Measurements from ENCODE around the gene NDUFA8. TPM values are rescaled to one million over a fixed set of nuclear protein-coding genes. Genes with fewer than 3 reads are reported as not detected.

The NDUFA8 gene
- total and polyA plus RNA-seq, 10 of the 15 experiments (the other 5 are each of a cell fraction or from before 2014, with no cell fraction given) = 44.9 to 159 (median 90.8) TPM

DNA sequence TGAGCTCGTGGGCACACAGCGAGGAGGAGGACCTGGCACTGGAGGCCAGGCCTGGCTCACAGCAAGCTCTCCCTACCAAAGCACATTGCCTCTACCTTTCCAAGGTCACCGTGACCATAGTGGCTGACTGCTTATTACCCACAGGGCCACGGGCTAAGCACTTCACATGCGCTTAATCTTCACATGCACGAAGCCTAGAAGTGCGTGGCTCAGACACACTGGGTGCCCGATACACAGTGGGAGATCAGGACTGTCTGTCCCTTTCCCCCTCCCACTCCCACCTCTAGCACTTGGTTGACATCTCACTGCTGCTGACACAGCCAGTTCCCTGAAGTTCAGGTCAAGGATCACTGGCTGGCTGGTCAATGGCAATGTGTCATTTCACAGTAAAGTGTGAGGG is 45.6 kb upstream of the NDUFA8 start (continued):
- TF ChIP-seq, protein P1, sequence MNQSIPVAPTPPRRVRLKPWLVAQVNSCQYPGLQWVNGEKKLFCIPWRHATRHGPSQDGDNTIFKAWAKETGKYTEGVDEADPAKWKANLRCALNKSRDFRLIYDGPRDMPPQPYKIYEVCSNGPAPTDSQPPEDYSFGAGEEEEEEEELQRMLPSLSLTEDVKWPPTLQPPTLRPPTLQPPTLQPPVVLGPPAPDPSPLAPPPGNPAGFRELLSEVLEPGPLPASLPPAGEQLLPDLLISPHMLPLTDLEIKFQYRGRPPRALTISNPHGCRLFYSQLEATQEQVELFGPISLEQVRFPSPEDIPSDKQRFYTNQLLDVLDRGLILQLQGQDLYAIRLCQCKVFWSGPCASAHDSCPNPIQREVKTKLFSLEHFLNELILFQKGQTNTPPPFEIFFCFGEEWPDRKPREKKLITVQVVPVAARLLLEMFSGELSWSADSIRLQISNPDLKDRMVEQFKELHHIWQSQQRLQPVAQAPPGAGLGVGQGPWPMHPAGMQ (IDR thresholded peaks at IDR 0.05; ENCODE audit: borderline replicate concordance) = no peak
- TF ChIP-seq NFIC (IDR thresholded peaks at IDR 0.05; ENCODE audit: low read depth, low read length) = no peak
- TF ChIP-seq FOXM1 (IDR thresholded peaks at IDR 0.05; ENCODE audit: low read depth, low read length) = no peak
- TF ChIP-seq IRF4 (IDR thresholded peaks at IDR 0.05; ENCODE audit: low read depth, low read length) = no peak
- no peak for TF ChIP-seq EP300 (IDR thresholded peaks at IDR 0.05; ENCODE audit: borderline replicate concordance in 1 of 2, control insufficient read depth in 1 of 2, low read depth in 2 of 2, low read length in 2 of 2)

DNA sequence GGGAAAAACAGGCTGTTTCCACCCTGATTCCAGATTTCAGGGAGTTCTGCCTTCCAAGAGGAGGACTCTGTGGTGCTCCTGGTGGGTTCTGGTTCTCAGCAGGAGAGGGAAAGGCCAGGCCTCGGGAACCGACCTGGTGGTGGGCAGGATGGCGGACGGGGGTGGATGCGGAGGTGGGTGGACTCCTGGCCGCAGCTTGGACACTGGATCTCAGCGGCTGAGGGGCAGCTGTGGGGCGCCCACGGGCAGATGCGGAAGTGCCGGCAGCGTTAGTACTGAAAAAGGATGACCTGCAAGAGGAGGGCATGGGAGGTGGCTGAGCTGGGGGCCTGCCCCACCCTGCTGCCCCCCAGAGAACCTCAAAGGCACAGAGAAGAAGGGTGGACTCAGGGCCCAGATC is 44.9 kb upstream of the NDUFA8 start:
- Histone ChIP-seq H3K4me2 (ENCODE audit: control insufficient read depth, insufficient read depth) (no peak overlapping the region), H3K9ac (ENCODE audit: control insufficient read depth, insufficient read depth, low read length) (no peak overlapping the region), H3K4me1 (ENCODE audit: control insufficient read depth, insufficient read depth, low read length) (no peaks in the 10 kb centered on the region), H3K36me3 (ENCODE audit: control insufficient read depth in 2 of 2, insufficient read depth in 2 of 2, low read length in 1 of 2) (no peaks in the 10 kb centered on the region), H3K27me3 (replicated peaks in 1 of 2; ENCODE audit: control insufficient read depth in 2 of 2, insufficient read depth in 2 of 2, low read length in 1 of 2) (no peaks in the 10 kb centered on the region; a peak in 1 of 4 replicates), H3K79me2 (ENCODE audit: control insufficient read depth, insufficient read depth, low read length) (no peaks in the 10 kb centered on the region), H3K4me3 (no peak overlapping the region), H3K27ac (ENCODE audit: control insufficient read depth, insufficient read depth) (no peak overlapping the region), H4K20me1 (ENCODE audit: control insufficient read depth, insufficient read depth) (no peaks in the 10 kb centered on the region), H3K9me3 (replicated peaks; ENCODE audit: control insufficient read depth, insufficient read depth, low read length) (no peaks in the 10 kb centered on the region), H2AFZ (ENCODE audit: control insufficient read depth, low read depth, low read length) (no peak overlapping the region)
- intact Hi-C loops (cut with micrococcal nuclease; ENCODE audit: unreplicated experiment) = no loop called here
- 34% methylated on average over 12 of the region's 12 CpGs for WGBS (ENCODE audit: insufficient coverage, insufficient replicate concordance, low lambda C conversion rate, missing lambda C conversion rate)
- SMC1A ChIA-PET (ENCODE audit: uncharacterized antibody, unreplicated experiment) = no interaction called here
- POLR2A ChIA-PET = no interaction called here
- BruUV-seq (replicated peaks) = no TSS peak
- ATAC-seq = no peak
- FAIRE-seq = no peak
- RAD21 ChIA-PET (ENCODE audit: unreplicated experiment) = no interaction called here
- in situ Hi-C loops (cut with MboI) = no loop called here
- TF ChIP-seq FOXK2 (IDR thresholded peaks at IDR 0.05) = no peak
- TF ChIP-seq YY1 (IDR thresholded peaks at IDR 0.05; ENCODE audit: low read depth, low read length) = no peak
- no peak for TF ChIP-seq MTA2 (IDR thresholded peaks at IDR 0.05; ENCODE audit: low read depth)
- TF ChIP-seq, protein P2, sequence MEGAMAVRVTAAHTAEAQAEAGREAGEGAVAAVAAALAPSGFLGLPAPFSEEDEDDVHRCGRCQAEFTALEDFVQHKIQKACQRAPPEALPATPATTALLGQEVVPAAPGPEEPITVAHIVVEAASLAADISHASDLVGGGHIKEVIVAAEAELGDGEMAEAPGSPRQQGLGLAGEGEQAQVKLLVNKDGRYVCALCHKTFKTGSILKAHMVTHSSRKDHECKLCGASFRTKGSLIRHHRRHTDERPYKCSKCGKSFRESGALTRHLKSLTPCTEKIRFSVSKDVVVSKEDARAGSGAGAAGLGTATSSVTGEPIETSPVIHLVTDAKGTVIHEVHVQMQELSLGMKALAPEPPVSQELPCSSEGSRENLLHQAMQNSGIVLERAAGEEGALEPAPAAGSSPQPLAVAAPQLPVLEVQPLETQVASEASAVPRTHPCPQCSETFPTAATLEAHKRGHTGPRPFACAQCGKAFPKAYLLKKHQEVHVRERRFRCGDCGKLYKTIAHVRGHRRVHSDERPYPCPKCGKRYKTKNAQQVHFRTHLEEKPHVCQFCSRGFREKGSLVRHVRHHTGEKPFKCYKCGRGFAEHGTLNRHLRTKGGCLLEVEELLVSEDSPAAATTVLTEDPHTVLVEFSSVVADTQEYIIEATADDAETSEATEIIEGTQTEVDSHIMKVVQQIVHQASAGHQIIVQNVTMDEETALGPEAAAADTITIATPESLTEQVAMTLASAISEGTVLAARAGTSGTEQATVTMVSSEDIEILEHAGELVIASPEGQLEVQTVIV (IDR thresholded peaks at IDR 0.05; ENCODE audit: borderline replicate concordance, partially characterized antibody) = no peak
- TF ChIP-seq EED (IDR thresholded peaks at IDR 0.05; ENCODE audit: low read depth) = no peak
- TF ChIP-seq EZH2 (IDR thresholded peaks at IDR 0.05; ENCODE audit: borderline replicate concordance, control insufficient read depth, low read depth, low read length) = no peak
- DNase-seq (ENCODE audit: low read depth, low spot score) = no peak
- CTCF ChIA-PET = interaction anchor here (0.8 kb wide), 1 partner anchor 12 kb away, joined by 3 read pairs; no protein-coding TSS in a partner anchor

All from GM12878 (cell line).